HG03432 (cell line): ENCODE measurements around the gene ADCY10.

ENCODE experiments used
- ATAC-seq: cut with Tn5 transposase; IDR thresholded peaks from one replicate; pipeline ENCODE4 v1.9.1; 2021; ENCODE audit warnings: mild to moderate bottlenecking, moderate library complexity; ENCODE audit not compliant: unreplicated experiment

ADCY10 gene

GRCh38 chr1:167790117-167790516, 123.8 kb downstream of the ADCY10 start:
- ATAC-seq: no peak

DNA sequence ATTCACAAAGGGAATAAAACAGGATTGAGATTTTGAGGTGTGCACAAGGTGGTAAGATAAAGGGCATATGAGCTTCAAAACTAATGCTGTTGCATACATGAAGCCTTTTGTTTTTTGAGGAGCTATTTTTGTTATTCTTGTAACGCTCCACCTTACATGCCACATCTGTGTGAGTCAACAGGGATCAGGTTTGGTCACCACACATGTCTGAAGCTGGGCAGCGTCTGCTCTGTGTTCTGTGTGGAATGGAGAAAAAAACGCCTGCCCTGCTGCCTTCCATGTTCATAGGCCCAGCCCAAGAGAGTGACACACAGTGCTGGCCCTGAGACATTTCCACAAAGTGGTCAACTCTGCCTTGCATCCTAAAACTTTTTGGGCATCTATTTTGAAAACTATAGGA, 124.4 kb downstream of the ADCY10 start:
- no peak for ATAC-seq

DNA sequence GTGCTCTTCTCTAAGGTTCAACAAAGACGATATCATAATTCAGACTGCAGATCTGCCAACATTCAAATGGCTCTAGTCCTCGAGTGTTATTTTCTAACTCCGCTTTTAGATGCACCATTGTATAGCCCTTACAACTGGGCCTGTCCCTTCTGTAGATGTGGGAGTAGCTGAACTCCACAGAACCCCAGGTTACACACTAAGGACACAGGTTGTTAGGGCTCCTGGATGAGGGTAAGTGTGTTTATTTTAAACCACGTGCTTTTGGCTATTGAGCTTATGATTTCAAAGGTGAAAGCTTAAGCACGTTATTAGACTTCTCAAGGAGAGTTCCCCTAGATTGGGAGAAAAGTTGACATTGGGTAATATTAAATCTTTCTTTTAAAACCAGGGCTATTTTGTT, 127.4 kb downstream of the ADCY10 start:
- no peak for ATAC-seq

GRCh38 chr1:167784876-167785550, 128.9 kb downstream of the ADCY10 start:
- no peak for ATAC-seq

- ATAC-seq: no peak
Measured at GRCh38 chr1:167782946-167783345, 131.0 kb downstream of the ADCY10 start.

DNA sequence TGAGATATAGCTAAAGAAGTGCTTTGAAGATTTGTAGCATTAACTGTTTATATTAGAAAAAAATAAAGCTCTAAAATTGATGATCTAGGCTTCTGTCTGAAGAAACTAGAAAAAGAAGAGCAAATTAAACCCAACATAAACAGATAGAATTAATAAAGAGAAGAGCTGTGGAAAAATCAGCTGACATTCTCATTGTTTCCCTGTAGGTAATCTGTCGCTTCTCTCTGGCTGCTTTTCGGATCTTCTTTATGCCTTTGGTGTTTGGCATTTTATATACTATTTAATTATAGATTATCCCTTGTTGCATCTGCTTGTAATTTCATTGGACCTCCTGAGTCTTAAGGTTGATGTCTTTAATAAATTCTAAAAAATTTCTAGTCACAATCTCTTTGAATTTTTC, 132.4 kb downstream of the ADCY10 start:
- no peak for ATAC-seq

- no peak for ATAC-seq
Measured at GRCh38 chr1:167777269-167777650, 136.7 kb downstream of the ADCY10 start.

GRCh38 chr1:167776616-167777268, 137.2 kb downstream of the ADCY10 start:
- no peak for ATAC-seq

GRCh38 chr1:167776151-167776550, 137.8 kb downstream of the ADCY10 start:
- no peak for ATAC-seq

- ATAC-seq: no peak
Measured at GRCh38 chr1:167775178-167775577, 138.8 kb downstream of the ADCY10 start.

- no peak for ATAC-seq
Measured at GRCh38 chr1:167774710-167775109, 139.2 kb downstream of the ADCY10 start.

- ATAC-seq: no peak
Measured at GRCh38 chr1:167773516-167773915, 140.4 kb downstream of the ADCY10 start.

DNA sequence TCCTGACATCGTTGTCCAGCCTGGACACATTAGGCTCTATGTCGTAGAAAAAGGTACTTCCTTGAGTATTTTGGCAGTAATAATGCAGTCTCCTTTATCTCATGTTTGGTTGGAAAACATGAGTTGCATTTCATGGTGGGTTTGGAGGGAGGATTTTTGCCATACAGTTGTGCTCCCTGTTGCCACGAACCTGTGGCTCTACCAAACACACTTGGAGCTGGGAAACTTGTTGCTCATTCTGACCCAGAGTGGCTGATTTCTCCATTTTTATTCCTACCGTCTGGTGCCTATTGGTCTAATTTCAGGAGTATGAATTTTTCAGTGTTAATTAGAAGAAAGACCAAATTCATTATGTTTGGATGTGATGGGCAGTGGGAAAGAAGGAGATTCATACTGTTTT, 141.5 kb downstream of the ADCY10 start:
- ATAC-seq: no peak

DNA sequence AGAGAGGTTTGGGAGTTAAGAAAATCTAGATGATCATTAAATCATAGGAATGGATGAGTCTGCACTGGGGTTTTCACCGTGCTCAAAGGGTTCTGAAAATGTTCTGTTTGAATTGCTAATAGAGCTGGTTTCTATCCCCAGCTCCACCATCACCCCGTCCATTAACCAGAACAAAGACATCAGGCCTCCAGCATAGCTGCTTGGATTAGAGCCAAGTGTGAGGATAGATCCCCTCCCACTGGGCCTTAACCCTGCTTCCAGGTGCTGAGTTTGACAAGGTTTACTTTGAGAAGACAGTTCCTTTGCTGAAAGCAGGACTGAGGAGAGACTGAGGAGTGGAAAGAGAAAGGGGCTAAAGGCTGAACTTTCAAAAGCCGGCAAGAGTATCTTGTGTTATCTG, 143.8 kb downstream of the ADCY10 start:
- ATAC-seq: no peak

- ATAC-seq: no peak
Measured at GRCh38 chr1:167767761-167768160, 146.2 kb downstream of the ADCY10 start.

- ATAC-seq: no peak
Measured at GRCh38 chr1:167766538-167766937, 147.4 kb downstream of the ADCY10 start.

DNA sequence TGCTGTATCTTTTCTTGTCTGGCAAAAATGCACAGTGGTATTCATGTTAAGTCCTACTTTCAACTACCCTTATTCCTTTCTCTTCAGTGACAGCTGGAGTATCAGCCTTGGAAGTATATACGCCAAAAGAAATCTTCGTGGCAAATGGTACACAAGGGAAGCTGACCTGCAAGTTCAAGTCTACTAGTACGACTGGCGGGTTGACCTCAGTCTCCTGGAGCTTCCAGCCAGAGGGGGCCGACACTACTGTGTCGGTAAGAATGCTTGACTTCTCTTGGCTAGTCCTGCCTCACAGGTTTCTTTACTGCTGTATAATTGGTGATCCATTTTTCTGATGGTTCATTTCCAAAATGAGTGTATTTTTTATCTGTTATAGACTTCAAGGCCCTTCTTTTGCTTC, 148.4 kb downstream of the ADCY10 start:
- no peak for ATAC-seq

DNA sequence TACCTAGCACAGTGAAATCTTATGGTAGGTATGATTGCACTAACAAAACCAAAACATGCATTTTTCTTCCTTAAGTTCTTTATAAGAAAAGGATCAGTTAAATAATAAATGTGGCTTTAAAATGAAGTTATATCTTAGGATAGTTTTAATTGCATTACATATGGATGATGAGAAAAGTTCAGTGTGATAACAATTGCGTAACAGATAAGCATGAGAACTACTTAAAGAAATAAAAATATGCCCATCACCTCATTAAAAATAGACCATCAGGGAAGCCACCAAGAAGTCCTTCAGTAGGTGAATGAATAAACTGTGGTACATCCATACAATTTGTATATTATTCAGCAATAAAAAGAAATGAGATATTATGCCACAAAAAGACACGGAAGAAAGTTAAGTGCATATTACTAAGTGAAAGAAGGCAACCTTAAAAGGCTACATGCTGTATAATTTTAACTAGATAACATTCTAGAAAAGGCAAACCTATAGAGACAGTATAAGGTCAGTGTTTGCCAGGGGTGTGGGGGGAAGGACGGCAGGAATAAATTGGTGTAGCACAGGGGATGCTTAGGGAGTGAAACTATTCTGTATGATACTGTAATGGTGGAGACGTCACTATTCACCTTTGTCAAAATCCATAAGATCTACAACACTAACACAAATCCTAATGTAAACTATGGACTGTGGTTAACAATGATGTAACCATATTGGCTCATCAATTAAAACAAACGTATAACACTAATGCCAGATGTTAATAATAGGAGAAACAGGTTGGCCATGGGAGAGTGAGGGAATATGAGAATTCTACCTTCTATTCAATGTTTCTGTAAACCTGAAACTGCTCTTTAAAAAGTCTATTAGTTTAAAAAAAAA, 149.2 kb downstream of the ADCY10 start:
- no peak for ATAC-seq

DNA sequence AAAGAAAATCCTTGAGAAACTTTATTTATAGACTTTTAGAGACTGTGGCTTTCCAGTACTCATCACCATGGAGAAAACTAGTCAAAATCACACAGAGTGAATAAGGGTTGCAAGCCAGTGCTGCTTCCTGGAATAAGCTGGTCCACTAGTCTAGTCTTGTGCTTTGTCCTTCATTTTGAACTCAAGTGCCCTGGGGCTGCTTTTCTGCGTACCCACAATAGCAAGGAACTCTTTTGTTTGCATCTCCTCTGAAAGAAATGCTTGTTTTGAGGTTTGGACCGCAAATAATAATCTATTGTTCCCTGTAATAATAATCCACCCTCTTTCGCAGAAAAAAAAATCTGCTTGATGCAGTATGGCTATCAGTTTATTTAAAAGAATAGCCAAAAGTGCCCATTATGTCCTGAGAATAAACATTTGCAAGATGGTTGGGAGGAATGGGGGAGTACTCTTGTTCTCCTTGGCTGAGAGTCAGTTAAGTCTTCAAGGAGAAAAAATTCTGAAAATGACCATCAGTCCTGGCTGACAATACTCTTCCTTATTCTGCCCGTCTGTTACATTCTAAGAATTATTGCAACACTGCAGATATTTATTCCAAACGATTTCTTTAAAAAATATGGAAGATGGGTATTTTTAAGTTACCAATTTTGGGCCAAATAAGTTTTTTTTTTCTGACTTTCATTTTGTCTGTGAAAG, 150.3 kb downstream of the ADCY10 start:
- ATAC-seq: no peak

GRCh38 chr1:167762061-167762746, 151.7 kb downstream of the ADCY10 start:
- no peak for ATAC-seq

DNA sequence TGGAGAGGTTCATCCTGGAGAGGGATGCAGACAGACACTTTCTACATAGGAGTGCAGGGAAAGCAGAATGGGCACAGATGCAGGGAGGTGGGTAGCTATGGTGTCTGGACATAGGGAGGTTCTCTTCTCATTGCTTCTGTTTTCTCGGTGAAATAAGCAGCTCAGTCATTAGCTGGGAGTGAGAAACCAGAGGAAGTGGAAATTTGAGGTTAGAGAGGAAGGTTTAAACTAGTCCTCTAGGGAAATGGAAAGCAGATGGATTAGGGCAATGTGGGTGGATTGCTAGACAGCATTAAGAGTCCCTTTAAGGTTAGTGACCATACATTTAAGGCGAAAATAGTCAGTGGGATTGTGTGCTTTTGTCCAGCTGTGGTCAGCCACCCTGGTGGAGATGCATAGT, 152.5 kb downstream of the ADCY10 start:
- no peak for ATAC-seq
